Heart left ventricle (tissue), 16 donors: ENCODE data around the gene DNAL1. TPM values are rescaled to one million over a fixed set of nuclear protein-coding genes. Genes with fewer than 3 reads are reported as not detected.

Experiments used
- ATAC-seq, 4 donors: fragments of 200-7000 bp; cut with Tn5 transposase; one replicate each; pipeline ENCODE4 v1.9.1; 2020 to 2022; ENCODE audit warnings: moderate library complexity in 4 of 4, mild to moderate bottlenecking in 3 of 4, moderate number of reproducible peaks in 1 of 4
- DNase-seq, 5 donors: peaks; one replicate each; pipeline ENCODE4 v3.0.0-alpha.2; 2020
- H3K27ac ChIP-seq, 12 donors: fragments of 200-600 bp; sonication (generic) in 4 of 12; one replicate each; pipeline versions ENCODE4 v1.5.0 to v1.8.0; 2016 to 2022; ENCODE audit warnings: mild to moderate bottlenecking in 2 of 12
- H3K27me3 ChIP-seq, 9 donors: fragments of 200-600 bp; sonication (generic) in 2 of 9; one replicate each; pipeline versions ENCODE4 v1.5.1 to v1.8.0; 2016 to 2022; ENCODE audit warnings: mild to moderate bottlenecking in 3 of 9
- H3K36me3 ChIP-seq, 9 donors: fragments of 200-600 bp; sonication (generic) in 2 of 9; one replicate each; pipeline versions ENCODE4 v1.5.0 to v1.8.0; 2018 to 2022; ENCODE audit warnings: mild to moderate bottlenecking in 2 of 9
- H3K4me1 ChIP-seq, 12 donors: fragments of 200-600 bp; sonication (generic) in 4 of 12; one replicate each; pipeline versions ENCODE4 v1.5.0 to v1.8.0; 2016 to 2022; ENCODE audit warnings: mild to moderate bottlenecking in 3 of 12
- H3K4me3 ChIP-seq, 12 donors: fragments of 200-600 bp; sonication (generic) in 4 of 12; one replicate each; pipeline versions ENCODE4 v1.5.0 to v1.8.0; 2017 to 2022; ENCODE audit warnings: mild to moderate bottlenecking in 9 of 12, moderate library complexity in 4 of 12
- H3K9me3 ChIP-seq, 12 donors: fragments of 200-600 bp; sonication (generic) in 4 of 12; one replicate each; pipeline versions ENCODE4 v1.5.0 to v1.8.0; 2016 to 2022; ENCODE audit warnings: mild to moderate bottlenecking in 1 of 12
- POLR2A ChIP-seq, 2 donors: fragments of 450-650 bp; IDR thresholded peaks; one replicate each; pipeline ENCODE4 v1.6.1; 2017; ENCODE audit warnings: antibody characterized with exemption in 2 of 2, mild to moderate bottlenecking in 2 of 2, moderate library complexity in 2 of 2
- WGBS, 4 donors: extraction: QIAGEN DNeasy Blood & Tissue Kit in 2 of 4; methylation state at CpG; one replicate each; pipeline versions ENCODE4 v1.1.5 to v1.1.7; 2013 to 2018; 5-methylcytosine and 5-hydroxymethylcytosine counted together
- intact Hi-C, 10 donors: fragments of 100-400 bp; cut with DNase I; formaldehyde crosslinking; loops; one replicate each; pipeline versions ENCODE4 v1.11.1 to v1.14.2; 2022
- polyA plus RNA-seq, 2 donors: library from polyadenylated mRNA; stranded (reverse); fragments of 200-250 nt; gene quantifications; one replicate each; pipeline ENCODE4 v1.2.3, GENCODE V29; 2013
- total RNA-seq, 9 donors: library from RNA; depleted of rRNA in 2 of 9; stranded (reverse); fragments of >200 nt in 2 of 9; fragmentation: NEBNext Ultra II Directional in 3 of 9; extraction: Animal tissue kit (Norgen Biotek cat#: 25700) in 3 of 9; gene quantifications; one replicate each; pipeline versions ENCODE4 v1.1.0 to v1.2.4, GENCODE V29; 2016 to 2023
- TF ChIP-seq, protein P1 (sequence below), 12 donors: fragments of 200-600 bp; sonication (generic) in 4 of 12; IDR thresholded peaks; one replicate each; pipeline versions ENCODE4 v1.5.0 to v1.8.0; 2018 to 2022; ENCODE audit warnings: antibody characterized with exemption in 12 of 12, mild to moderate bottlenecking in 5 of 12
- donor health status: ischemic (EF 13 %, LVEDD 7.1; RV severe dilation, severe dysfunction).
- donor health status: healthy with polysubstance abuse.
- donor health status: DM: no; HTN: yes; CAD: no.
- donor health status: DM: no; HTN: no; CAD: no.
- donor health status: ischemic (EF 25% LVEDD 6.9; RV normal size, moderate dysfunction).
- donor health status: ischemic (EF 25% LVEDD 5.7; RV mildly dilated, moderate dysfunction).
- donor health status: healthy.
- donor health status: DM: yes; HTN: yes; CAD: no.
- donor health status: ischemic (EF 35%, LVEDD 5.7; RV mildly dilated, moderate dysfunction).
- donor health status: nonischemic (EF 11% LVEDD 7.7; RV severe dilation, severe dysfunction).
- donor health status: DM: yes; HTN: yes; CAD: no.
- donor health status: PGD.
- donor health status: ischemic (EF 29% LVEDD 5.4; RV normal size, mild dysfunction).
- donor health status: nonischemic (EF 23%, LVEDD 6.1; RV moderate dilation, normal function).

Gene DNAL1
- total and polyA plus RNA-seq, 11 donors, result 5.2 to 24.5 (median 13.3) TPM

DNA sequence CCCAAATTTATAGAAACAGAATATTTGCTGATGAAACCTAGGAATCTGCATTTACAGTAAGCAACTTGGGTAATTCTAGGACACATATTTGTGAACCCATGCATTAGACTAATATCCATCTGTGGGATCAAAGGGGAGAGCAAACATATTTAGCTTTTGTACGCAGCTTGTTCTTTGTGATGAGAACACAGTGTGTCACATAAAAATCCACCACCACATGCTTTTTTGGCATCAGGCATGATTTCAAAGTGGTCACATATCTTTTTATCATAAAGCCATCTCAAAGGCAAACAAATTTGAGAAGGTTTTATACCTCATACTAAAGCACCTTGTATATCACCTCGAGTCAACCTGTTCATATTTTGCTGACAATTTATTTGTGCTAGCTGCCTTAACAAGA lies 15.7 kb downstream of the DNAL1 start:
- TF ChIP-seq, protein P1, sequence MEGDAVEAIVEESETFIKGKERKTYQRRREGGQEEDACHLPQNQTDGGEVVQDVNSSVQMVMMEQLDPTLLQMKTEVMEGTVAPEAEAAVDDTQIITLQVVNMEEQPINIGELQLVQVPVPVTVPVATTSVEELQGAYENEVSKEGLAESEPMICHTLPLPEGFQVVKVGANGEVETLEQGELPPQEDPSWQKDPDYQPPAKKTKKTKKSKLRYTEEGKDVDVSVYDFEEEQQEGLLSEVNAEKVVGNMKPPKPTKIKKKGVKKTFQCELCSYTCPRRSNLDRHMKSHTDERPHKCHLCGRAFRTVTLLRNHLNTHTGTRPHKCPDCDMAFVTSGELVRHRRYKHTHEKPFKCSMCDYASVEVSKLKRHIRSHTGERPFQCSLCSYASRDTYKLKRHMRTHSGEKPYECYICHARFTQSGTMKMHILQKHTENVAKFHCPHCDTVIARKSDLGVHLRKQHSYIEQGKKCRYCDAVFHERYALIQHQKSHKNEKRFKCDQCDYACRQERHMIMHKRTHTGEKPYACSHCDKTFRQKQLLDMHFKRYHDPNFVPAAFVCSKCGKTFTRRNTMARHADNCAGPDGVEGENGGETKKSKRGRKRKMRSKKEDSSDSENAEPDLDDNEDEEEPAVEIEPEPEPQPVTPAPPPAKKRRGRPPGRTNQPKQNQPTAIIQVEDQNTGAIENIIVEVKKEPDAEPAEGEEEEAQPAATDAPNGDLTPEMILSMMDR (IDR thresholded peaks at IDR 0.05), result no peak
- no peak for TF ChIP-seq POLR2A (IDR thresholded peaks at IDR 0.05)
- Histone ChIP-seq H3K4me3 (no peak overlapping the region), H3K27ac (no peak overlapping the region), H3K4me1 (peaks cover 0 to 4% (median 0%) of the 10 kb centered on the region in 12 donors), H3K27me3 (no peaks in the 10 kb centered on the region), H3K36me3 (peaks cover 0 to 53% (median 14%) of the 10 kb centered on the region in 9 donors), H3K9me3 (peaks cover 0 to 5% (median 0%) of the 10 kb centered on the region in 12 donors)
- intact Hi-C loops, result no loop called here
- WGBS, 4 donors, result 92 to 94% (median 93%) methylated on average over 2 of the region's 2 CpGs
- no peak for ATAC-seq
- no peak for DNase-seq

DNA sequence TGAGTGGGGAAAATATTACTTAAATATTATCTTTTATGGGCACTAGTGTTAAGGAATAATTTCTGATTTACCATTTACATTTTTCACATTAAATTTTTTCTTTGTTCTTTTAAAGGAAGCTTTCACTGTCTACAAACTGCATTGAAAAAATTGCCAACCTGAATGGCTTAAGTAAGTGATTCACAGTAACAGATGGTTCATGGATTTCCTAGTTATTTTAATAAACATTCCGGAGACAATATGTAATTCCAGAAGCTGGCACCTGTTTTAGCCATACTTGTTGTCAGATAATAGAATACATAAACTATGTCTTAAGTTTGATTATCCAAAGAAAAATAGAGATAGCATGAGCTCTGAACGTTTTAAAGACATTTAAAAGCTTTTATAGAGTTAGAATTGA lies 17.1 kb downstream of the DNAL1 start:
- H3K36me3 ChIP-seq, result peaks cover 0 to 53% (median 14%) of the 10 kb centered on the region in 9 donors
- ATAC-seq, result no peak
- WGBS, 4 donors, result 76 to 80% (median 78%) methylated on average over 2 of the region's 2 CpGs

DNA sequence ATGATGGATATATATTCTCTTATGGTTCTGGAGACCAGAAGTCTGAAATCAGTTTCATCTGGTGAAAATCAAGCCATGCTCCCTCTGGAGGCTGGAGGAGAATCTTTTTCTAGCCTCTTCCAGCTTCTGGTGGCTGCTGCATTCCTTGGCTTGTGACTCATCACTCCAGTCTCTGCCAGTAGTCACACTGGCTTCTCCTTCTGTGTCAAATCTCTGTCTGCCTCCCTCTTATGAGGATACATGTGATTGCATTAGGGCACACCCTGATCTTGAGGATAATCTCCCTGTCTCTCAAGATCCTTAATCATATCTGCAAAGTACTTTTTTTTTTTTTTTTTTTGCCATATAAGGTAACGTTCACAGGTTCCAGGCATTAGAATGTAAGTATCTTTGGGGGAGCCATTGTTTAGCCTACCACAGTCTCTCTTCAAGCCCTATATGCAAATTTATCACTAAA lies 17.7 kb downstream of the DNAL1 start:
- Histone ChIP-seq H3K4me1 (peaks cover 0 to 4% (median 0%) of the 10 kb centered on the region in 12 donors), H3K27ac (no peak overlapping the region), H3K4me3 (no peak overlapping the region), H3K27me3 (no peaks in the 10 kb centered on the region), H3K9me3 (peaks cover 0 to 5% (median 0%) of the 10 kb centered on the region in 12 donors), H3K36me3 (peaks cover 0 to 52% (median 14%) of the 10 kb centered on the region in 9 donors)
- ATAC-seq (peak in 2 of 4 donors; percentile 36 to 67), DNase-seq (no peak)
- intact Hi-C loops, result no loop called here
- 88 to 97% (median 92%) methylated on average over 1 of the region's 1 CpG for WGBS, 4 donors
- TF ChIP-seq POLR2A (IDR thresholded peaks at IDR 0.05), result no peak
- TF ChIP-seq, protein P1 (IDR thresholded peaks at IDR 0.05), result peak in 2 of 12 donors; percentile 14 to 19

More for the DNA sequence above, 17.1 kb downstream of the DNAL1 start:
- Histone ChIP-seq H3K9me3 (peaks cover 0 to 5% (median 0%) of the 10 kb centered on the region in 12 donors), H3K27ac (no peak overlapping the region), H3K4me3 (no peak overlapping the region), H3K27me3 (no peaks in the 10 kb centered on the region), H3K4me1 (peaks cover 0 to 4% (median 0%) of the 10 kb centered on the region in 12 donors)
- TF ChIP-seq, protein P1 (IDR thresholded peaks at IDR 0.05), result no peak
- no peak for TF ChIP-seq POLR2A (IDR thresholded peaks at IDR 0.05)
- no peak for DNase-seq
- intact Hi-C loops, result no loop called here

DNA sequence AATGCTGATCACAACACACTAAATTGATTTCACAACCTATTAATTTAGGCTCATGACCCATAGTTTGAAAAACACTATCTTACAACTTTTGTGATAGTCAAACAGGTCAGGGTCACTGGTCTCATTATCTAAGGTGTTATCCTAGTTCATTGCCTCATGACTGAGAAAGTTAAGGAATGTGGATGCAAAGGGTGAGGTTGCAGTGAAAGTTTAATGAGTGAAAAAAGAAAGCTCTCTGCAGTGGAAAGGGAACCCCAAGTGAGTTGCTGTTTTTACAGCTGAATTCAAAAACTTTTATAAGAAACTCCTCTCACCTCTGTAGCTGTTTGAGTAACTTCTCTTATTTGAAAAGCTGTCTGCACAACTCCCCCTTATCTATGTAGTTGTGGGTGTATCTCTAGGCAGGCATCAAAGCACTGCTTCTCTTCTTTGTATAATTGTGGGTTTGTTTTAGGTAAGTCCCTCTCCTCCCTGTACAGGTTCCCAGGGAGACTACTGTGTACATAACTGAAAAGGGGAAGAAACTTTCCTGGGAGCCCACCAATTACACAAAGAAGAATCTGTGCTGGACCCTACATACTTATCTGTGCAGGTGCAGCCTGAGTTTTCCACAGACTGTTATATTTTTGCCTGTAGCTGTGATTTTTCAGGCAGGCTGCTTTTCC lies 18.9 kb downstream of the DNAL1 start:
- H3K27me3 ChIP-seq, result no peaks in the 10 kb centered on the region
- no peak for DNase-seq
- H3K36me3 ChIP-seq, result peaks cover 0 to 52% (median 14%) of the 10 kb centered on the region in 9 donors
- intact Hi-C loops, result no loop called here
- H3K4me1 ChIP-seq, result peaks cover 0 to 4% (median 0%) of the 10 kb centered on the region in 12 donors
- H3K4me3 ChIP-seq, result no peak overlapping the region
- no peak for ATAC-seq
- H3K9me3 ChIP-seq, result peaks cover 0 to 5% (median 0%) of the 10 kb centered on the region in 12 donors
- H3K27ac ChIP-seq, result no peak overlapping the region
- TF ChIP-seq POLR2A (IDR thresholded peaks at IDR 0.05), result no peak
- TF ChIP-seq, protein P1 (IDR thresholded peaks at IDR 0.05), result no peak
